NCI-H146 (cell line): ENCODE results near the gene NEK11.

Experiments used
- DNase-seq: peaks from one replicate; lab custom pipeline; 2025; lab: John Stamatoyannopoulos, UW

The NEK11 gene

GRCh38 chr3:131224886-131225550 lies 198.3 kb downstream of the NEK11 start:
- DNase-seq: no peak

- no peak for DNase-seq
Measured at GRCh38 chr3:131228522-131228921, 201.8 kb downstream of the NEK11 start.

- peak; percentile 38 for DNase-seq
Measured at GRCh38 chr3:131231710-131232389, 205.2 kb downstream of the NEK11 start.

- DNase-seq: no peak
Measured at GRCh38 chr3:131232711-131233267, 206.1 kb downstream of the NEK11 start.

GRCh38 chr3:131233900-131234668 lies 207.4 kb downstream of the NEK11 start:
- no peak for DNase-seq

GRCh38 chr3:131236421-131236820 lies 209.7 kb downstream of the NEK11 start:
- DNase-seq: peak; percentile 41

GRCh38 chr3:131238496-131238895 lies 211.8 kb downstream of the NEK11 start:
- DNase-seq: no peak

GRCh38 chr3:131239267-131239666 lies 212.6 kb downstream of the NEK11 start:
- DNase-seq: no peak

- no peak for DNase-seq
Measured at GRCh38 chr3:131242201-131242600, 215.5 kb downstream of the NEK11 start.

GRCh38 chr3:131250466-131250865 lies 223.8 kb downstream of the NEK11 start:
- no peak for DNase-seq

- no peak for DNase-seq
Measured at GRCh38 chr3:131260525-131260924, 233.8 kb downstream of the NEK11 start.

- no peak for DNase-seq
Measured at GRCh38 chr3:131261104-131261503, 234.4 kb downstream of the NEK11 start.

- DNase-seq: no peak
Measured at GRCh38 chr3:131275556-131275955, 248.9 kb downstream of the NEK11 start.

- no peak for DNase-seq
Measured at GRCh38 chr3:131277836-131278497, 251.3 kb downstream of the NEK11 start.

- DNase-seq: no peak
Measured at GRCh38 chr3:131279577-131279976, 252.9 kb downstream of the NEK11 start.

GRCh38 chr3:131282379-131282778 lies 255.7 kb downstream of the NEK11 start:
- no peak for DNase-seq

GRCh38 chr3:131282967-131283366 lies 256.3 kb downstream of the NEK11 start:
- DNase-seq: no peak

GRCh38 chr3:131283862-131284261 lies 257.2 kb downstream of the NEK11 start:
- DNase-seq: no peak

GRCh38 chr3:131284302-131284701 lies 257.6 kb downstream of the NEK11 start:
- no peak for DNase-seq

- no peak for DNase-seq
Measured at GRCh38 chr3:131285456-131285855, 258.8 kb downstream of the NEK11 start.

- no peak for DNase-seq
Measured at GRCh38 chr3:131299836-131300235, 273.2 kb downstream of the NEK11 start.

GRCh38 chr3:131303848-131304247 lies 277.2 kb downstream of the NEK11 start:
- DNase-seq: no peak
